NCI-H2171 treated with DMSO at 0.1 percent for 48 hours (cell line): ENCODE results near the gene MEIS2.

Experiments used
- DNase-seq: peaks from one replicate; lab custom pipeline; 2025; lab: John Stamatoyannopoulos, UW

MEIS2 gene

DNA sequence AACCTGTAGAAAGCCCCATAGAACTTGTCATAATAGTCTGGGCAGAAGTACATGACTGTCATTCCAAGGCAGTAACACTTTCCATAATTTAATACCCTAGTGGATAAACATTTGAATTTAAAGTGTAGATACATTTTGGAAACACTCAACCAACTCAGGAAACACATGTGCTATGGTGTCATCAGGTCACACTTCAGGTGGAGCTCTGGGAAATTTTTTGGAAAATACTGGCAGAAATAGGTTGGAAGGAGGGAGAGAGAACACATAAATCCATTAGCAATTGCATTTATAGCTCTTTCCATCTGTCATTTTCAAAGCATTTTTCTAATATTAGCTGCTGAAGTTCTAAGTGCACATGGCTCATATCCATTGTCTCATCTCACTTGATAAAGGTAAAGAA lies 135.7 kb downstream of the MEIS2 start:
- no peak for DNase-seq

- no peak for DNase-seq
These were observed 138.4 kb downstream of the MEIS2 start for GRCh38 chr15:36961956-36962355.

DNA sequence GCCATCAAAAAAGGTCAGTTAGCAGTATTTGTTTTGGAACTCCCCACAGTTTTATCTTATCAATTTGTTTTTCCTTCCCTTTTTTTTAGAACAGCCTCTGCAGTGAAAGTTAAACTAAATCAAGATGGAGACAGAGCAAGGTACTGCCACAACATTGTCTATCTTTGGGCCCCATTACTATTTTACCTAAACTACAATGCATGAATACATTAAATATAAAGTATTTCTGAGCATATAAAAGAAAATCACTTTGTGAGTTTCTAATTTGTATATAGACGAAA lies 139.5 kb downstream of the MEIS2 start:
- no peak for DNase-seq

DNA sequence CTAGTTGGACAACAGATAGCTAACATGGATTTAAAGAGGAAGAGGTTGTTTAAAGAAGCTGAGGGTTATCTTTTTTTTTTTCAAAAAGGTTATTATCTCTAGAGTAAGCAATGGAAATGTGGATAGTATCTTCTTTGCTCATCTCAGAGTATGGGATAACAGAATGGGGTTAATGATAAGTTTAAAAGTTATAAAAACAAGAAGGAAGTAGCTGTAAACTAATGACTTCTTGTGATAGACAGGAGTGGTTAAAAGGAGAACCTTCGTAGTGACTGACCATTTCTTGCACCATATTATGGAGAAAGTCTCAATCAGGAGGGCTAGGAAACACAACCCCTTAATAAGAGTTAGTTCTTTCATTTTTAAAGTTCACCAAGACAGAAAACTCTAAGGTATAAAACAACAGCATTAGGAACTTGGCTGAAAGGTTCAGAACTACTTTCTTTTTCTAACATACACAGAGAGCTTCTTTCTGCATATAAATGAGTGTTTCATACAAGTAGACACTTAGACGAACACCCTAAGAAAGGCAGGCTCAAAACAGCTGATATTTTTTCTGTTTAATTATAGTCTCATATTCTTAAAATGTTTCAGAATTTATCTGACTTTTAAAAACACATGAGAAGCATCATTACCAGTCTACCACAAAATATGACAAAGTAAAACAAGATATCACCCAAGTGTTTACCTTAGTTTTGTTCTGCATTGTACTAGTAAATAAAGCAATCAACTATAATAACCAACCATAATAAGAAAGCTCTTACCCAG lies 140.0 kb downstream of the MEIS2 start:
- no peak for DNase-seq

DNA sequence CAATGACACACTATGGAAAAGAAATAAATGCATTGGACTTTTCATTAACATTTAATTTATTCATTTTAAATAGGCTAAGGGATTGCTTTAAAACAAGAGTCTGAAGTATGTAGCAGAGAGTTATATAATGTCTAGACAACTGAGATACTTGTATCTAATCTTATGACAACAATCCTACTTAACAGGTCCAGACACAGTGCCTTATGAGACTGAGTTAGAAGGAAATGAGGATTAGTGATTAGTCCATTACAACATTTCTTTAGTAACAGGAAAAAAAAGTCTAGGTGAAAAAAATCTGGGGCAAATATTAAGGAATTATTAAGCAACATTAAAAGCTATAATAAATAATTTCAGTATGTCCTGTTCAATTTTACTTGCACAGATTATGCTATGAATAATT lies 140.6 kb downstream of the MEIS2 start:
- DNase-seq, result no peak

GRCh38 chr15:36958606-36959005 lies 141.7 kb downstream of the MEIS2 start:
- DNase-seq, result no peak

DNA sequence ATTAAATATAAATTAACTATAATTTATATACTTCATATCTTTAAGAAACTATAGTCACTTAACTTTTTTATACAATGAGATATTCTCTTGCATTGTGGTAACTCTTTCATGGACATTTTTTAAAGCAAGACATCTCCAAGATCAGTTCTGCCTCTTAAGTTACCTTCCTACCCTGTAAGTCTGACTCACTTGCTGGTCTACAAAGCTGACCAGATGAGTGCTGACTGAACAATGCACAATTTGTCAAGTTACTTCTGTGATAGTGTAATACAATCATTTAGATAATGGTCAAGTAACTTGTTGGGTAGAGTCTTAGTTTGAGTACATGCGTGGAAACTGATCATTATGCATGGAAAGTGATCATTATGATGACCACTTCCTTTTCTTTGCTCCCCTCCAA lies 145.9 kb downstream of the MEIS2 start:
- no peak for DNase-seq

DNA sequence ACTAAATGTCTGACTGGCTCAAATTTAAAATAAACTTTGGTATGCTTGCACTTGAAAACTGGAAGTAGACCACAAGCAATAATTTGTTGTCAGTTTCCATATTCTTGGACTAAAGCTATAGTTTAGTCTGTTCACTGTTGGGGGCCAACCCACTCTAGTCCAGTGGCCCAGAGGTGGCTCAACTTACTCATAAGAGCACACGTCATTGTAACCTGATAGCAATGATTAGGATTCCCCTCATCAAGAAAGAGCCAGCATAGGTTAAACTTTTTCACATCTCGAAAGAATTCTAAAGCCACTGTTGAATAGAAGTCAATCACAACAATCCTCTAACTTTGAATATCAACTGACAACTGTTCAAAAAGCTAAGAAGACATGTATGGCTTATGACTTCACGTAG lies 147.0 kb downstream of the MEIS2 start:
- DNase-seq, result no peak

- DNase-seq, result no peak
These were observed 148.6 kb downstream of the MEIS2 start for GRCh38 chr15:36951731-36952247.

- no peak for DNase-seq
These were observed 150.0 kb downstream of the MEIS2 start for GRCh38 chr15:36950371-36950770.

- DNase-seq, result no peak
These were observed 151.4 kb downstream of the MEIS2 start for GRCh38 chr15:36948982-36949381.

DNA sequence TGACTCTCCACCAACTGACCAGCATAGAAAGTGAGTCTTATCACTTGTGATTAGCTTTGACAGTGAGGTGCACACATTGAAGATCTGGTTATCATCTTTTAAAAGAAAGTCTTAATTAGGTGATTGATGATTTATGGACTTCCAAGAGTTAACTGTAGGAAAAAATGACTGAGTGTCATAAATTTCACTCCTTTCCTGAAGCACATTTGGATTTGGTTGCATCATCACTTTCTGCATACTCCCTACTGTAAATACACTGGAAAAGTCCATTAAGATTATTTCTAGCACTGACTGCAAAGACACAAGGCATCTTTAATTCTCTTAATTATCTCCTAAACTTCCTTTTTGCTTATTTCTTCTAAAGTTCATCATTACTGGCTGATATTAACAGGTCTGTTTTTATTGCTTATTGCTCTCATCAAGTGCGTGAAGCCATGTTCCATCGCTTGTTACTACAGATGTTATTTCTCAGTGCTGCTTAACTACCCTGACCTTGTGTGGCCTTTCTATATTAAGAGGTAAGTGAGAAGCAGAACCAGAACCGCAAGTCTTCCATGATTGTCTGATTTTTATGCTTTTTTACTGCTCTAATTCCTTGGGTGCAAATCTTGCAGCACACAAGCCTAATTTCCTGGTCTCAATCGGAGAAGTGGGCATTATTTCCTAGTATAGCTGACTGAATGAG lies 153.2 kb downstream of the MEIS2 start:
- no peak for DNase-seq

GRCh38 chr15:36944442-36944841 lies 155.9 kb downstream of the MEIS2 start:
- DNase-seq, result no peak

DNA sequence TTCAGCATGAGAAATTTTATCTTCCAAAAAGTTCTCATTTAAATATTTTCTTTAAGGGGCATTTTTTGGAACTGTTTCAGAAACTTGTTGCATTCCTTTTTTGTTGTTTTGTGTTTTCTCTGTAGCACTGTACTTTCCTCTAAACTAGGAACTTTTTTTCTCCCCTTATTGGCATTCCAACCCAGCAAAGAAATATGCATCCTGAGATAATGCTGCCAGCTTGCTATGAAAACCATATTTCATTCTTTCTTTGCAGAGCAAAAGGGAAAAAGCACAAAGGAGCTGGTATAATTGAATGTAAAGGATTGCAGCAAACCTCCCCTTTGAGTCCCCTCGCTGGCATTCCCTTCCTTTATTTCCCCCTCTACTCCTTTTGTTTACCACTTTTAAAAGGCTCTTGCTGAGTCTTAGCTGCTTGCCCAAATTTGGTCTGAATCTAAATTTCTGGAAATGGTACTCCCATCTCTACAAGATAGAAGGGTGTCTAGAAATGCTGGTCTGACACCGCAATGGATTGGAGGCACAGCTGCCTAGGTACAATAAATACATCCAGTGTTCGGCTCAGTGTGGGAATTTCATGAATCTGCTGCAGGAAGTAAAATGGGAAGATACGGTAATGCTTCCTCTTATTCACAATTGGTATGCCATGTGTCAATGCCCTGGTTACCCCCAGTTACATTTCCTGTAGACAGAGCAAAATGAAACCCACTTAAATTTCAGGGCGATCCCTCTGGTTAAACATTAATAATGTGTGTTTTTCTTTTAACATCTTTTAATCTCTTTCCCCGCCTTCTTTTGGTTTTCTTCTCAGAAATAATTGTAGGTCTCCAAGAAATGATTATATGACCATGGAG lies 156.6 kb downstream of the MEIS2 start:
- no peak for DNase-seq

GRCh38 chr15:36942248-36942827 lies 158.0 kb downstream of the MEIS2 start:
- no peak for DNase-seq

DNA sequence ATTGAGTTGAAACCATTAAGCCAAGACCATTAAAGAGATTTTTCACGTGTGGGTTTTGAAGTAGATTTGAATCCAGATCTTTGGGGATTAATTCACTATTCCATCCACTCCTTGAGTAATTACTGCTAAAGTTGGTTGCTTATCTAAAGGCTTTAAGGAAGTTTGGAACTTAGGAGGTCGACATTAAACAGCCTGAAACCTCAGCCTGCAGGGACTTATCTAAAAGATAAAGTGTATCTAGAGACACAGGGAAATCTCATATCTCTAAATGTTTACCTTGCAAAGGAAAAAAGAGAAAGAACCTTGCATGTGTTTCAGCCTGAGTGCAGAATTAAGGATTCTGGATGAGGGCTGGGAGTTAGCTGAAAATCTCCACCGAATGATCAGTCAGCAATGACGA lies 158.6 kb downstream of the MEIS2 start:
- no peak for DNase-seq

- no peak for DNase-seq
These were observed 159.6 kb downstream of the MEIS2 start for GRCh38 chr15:36940636-36941260.

- no peak for DNase-seq
These were observed 160.1 kb downstream of the MEIS2 start for GRCh38 chr15:36940219-36940618.

GRCh38 chr15:36938764-36939163 lies 161.6 kb downstream of the MEIS2 start:
- no peak for DNase-seq

GRCh38 chr15:36938131-36938530 lies 162.2 kb downstream of the MEIS2 start:
- DNase-seq, result no peak

GRCh38 chr15:36936613-36937012 lies 163.7 kb downstream of the MEIS2 start:
- no peak for DNase-seq
